ENCODE measurements around the gene GALP.
A peak's percentile ranks its signal among the peaks of the same experiment; 100 is the strongest.
"Not testable (repeated sequence)": the region's sequence is repeated elsewhere in the genome, so short reads cannot be mapped to it uniquely, and the experiment has no call there.

The GALP gene

DNA sequence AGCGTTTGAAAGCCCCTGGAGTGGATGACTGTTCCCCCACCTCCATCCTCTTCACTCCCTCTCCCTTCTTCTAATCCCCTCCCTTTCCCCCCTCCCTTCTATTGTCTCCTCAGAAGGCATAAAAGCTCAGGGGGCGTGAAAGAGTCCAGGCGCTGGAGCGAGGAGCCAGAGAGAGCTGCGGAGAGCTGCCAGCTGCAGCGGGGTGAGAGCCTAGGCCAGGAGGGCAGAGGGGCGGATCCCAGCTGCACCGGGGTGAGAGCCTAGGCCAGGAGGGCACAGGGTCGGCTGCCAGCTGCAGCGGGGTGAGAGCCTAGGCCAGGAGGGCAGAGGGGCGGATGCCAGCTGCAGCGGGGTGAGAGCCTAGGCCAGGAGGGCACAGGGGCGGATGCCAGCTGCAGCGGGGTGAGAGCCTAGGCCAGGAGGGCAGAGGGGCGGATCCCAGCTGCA, at the start of gene GALP:
Gene GALP (plus strand): TSS at position 148 of the 447 bp plus-strand sequence. CDS start 1,101 bp downstream, outside the sequence.
- DNase-seq, result not testable (repeated sequence)

DNA sequence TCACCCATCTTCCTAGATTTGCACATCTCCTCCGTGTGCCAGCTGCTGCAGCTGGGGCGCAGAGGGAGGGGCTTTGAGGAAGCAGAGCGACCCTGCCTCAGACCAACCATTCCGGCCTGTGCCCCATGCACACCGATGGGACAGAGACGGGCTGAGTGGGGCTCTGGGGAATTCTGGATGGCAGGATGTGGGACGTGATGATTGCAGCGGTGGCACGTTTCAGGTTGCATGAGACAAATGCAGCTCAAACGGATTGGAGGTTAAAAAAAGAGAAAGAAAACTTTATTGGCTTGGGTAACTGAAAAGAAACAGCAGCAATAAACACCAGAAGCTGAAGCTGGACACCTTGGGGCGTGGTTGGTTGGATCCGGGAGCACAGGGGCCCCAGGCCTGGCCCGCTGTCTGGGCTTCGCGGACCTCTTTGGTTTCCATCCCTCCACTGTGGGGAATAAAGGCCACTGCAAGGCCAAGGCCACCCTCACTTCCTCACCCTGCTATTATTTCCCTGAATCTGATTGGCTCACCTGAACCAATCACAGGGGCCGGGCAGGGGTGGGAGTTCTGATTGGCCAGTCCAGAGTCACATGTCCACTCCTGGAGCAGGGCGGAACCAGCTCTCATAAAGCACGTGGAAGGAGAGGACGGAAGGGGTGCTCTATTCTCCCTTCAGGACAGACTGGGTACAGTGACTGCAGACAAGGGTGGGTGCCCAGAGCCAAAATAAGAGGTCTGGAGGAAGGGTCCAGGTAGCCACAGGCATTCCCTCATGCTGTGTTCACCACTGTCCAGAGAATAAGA, 48.6 kb upstream of the GALP start:
- DNase-seq, result no peak

DNA sequence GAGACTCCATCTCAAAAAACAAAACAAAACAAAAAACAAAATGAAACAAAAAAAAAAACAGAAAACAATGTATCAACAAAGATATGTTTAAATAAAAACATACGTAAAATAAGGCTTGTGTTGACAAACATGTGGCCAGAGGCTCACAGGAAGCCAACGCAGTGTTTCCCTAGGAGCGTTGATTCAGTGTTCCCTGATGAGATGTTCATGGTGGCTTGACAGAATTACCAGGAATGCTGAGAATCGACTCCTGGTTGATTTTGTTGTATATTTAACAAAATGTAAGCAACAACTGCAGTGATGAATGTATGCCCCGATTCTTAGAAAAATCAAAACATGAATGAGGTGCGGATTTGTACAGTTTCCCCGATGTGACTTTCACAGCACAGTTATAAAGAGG, 45.8 kb upstream of the GALP start:
- DNase-seq, result no peak

DNA sequence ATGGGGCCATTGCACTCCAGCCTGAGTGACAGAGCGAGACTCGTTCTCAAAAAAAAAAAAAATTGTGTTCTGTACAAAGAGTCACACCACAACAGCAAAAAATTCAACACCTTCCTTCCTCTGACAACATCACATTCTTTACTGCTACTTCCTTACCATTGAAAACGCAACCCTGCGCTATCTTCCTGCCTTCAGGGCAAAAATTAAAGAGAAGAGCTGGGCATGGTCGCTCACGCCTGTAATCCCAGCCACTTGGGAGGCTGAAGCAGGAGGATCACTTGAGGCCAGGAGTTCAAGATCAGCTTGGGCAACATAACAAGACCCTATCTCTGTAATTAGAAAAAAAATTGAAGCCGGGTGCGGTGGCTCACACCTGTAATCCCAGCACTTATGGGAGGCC, 44.2 kb upstream of the GALP start:
- no peak for DNase-seq

DNA sequence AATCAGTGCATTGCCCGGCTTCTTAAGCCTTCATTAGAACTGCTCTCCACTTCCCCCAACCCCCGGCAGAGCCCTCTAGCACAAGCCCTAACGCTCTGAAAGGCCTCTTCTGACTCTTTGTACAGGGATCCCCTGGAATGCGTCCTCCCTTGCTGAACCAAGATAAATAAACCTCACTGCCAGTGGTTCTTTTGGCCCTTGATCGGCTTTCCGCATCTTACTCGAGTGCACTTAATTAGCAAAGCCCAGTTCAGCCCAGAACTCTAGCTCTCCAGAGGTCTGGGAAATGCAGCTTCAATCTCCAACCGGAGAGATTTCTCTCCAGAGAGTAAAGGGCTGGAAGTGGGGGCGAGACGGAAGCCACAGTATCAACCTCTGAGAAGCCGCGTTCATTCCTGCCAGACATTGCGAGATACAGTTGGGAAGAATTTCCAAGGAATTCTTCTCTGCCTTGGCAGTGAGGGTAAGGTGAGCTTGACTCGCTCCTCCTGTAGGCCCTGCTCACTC, 43.4 kb upstream of the GALP start:
- no peak for DNase-seq

DNA sequence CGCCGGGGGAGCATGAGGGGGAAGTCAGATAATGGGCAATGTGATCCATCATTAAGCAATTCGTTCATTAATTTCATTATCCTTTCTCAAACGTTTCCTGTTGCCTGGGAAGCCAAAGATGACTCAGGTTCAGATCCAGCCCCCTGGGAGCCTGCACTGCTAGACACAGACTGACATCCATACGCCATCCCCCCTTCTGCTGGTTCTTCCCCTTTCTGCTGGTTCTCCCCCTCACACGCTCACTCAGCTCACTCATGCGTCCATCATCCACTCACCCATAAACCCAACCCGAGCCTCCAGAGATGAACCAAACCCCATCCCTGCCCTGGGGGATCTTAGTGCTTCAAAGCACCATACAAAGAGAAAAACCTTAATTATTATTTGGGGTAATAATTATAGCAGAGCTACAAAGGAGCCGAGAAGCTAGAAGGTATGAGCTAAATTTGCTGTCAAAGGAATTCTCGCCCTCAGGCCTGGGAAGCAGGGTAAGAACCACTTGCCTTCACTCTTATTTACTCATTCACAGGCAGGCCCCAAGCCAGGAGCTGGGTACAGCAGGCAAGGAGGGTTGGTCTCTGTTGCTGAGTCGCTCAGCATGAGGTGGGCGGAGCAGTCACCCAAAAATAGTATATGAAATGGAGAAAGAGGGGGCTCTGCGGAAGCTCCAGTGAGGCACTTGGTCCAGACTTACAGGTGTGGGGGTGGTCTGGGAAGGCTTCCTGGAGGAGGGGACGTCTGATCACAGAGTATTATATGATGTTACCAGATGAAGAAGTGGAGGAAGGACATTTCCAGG, 41.8 kb upstream of the GALP start:
- DNase-seq, result no peak

DNA sequence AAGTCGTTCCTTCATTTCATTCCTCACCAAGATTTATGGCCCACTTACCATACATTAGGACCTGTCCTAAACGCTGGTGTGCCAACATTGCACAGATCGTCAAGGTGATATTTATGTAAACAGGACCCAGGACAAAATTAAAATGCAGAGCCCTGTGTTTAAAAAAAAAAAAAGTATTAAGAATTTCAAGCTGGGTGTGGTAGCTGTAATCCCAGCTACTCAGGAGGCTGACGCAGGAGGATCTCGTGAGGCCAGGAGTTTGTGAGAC, 41.2 kb upstream of the GALP start:
- DNase-seq, result no peak

DNA sequence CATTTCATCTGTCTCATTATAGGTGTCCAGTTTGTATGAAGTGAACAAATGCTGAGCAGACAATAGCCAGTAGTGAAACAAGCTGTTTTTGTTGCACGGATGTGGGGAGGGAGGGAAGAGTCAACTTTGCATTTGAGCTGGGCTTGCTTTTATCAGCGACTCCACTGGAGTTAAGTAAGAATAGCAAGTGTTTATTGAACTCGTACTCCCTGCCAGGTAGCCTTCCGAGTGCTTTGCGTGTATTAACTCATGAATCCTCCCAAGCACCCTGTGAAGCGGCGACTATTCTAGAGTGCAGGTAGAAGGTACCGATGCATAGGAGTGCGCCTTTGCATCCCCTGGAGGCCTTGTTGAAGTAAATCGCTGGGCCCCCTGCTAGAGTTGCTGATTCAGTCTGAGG, 39.4 kb upstream of the GALP start:
- no peak for DNase-seq

DNA sequence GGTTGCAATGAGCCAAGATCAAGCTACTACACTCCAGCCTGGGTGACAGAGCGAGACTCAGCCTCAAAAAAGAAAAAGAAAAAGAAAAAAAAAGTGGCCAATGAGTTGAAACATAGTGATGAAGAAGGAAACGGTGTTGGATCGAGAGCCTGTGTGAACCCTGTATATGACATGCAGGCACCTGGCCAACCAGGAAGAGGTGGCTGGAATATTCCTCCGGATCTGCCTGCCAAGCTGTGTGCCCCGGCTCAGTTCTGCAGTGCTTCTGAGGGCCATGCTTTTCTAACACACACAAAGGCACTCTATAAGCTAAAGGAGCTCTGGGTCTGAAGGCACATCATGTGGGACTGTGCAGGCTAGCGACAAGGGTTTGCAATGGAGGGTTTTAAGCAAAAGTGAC, 38.4 kb upstream of the GALP start:
- no peak for DNase-seq

DNA sequence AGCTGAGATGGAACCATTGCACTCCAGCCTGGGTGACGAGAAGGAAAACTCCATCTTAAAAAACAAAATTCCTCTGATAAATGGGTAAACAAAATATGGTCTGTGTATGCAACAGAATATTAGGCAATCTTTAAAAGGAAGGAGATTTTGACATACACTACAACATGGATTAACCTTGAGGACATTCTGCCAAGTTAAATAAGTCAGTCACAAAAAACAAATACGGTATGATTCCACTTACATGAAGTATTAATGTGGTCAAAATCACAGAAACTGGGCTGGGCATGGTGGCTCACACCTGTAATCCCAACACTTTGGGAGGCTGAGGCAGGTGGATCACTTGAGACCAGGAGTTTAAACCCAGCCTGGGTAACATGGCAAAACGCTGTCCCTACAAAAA, 37.7 kb upstream of the GALP start:
- DNase-seq, result no peak

DNA sequence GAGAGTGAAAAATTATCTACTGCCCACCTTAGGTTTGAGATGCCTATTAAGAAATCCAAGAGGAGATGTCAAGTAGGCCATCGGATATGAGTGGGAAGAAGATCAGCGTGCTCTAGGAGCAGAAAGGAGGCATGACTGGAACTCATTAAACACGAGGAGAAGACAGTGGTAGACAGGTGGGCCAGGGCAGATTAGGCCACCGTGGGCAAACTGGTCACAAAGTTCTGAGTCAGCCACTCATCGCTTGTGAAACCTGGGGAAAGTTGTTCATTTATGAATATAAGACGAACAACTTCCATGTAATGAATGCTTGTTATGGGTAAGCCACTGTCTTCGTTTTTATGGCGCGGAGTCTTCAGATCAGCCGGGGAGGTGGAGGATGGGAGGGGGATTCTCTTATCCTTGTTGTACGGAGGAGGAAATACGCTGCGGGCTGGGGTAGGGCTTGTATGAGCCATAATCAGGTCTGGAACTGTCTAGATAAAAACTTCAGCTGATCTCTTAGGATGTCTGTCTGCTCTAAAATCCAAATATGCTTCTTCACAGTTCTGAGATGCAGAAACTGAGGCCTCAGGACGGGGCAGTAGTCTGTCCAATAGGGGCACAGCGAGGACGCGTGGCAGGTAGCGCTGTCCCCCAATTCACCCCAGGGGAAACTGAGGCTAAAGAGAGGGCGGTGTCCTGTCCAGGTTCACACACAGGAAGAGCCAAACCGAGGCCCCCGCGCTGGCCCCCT, 35.8 kb upstream of the GALP start:
- no peak for DNase-seq

DNA sequence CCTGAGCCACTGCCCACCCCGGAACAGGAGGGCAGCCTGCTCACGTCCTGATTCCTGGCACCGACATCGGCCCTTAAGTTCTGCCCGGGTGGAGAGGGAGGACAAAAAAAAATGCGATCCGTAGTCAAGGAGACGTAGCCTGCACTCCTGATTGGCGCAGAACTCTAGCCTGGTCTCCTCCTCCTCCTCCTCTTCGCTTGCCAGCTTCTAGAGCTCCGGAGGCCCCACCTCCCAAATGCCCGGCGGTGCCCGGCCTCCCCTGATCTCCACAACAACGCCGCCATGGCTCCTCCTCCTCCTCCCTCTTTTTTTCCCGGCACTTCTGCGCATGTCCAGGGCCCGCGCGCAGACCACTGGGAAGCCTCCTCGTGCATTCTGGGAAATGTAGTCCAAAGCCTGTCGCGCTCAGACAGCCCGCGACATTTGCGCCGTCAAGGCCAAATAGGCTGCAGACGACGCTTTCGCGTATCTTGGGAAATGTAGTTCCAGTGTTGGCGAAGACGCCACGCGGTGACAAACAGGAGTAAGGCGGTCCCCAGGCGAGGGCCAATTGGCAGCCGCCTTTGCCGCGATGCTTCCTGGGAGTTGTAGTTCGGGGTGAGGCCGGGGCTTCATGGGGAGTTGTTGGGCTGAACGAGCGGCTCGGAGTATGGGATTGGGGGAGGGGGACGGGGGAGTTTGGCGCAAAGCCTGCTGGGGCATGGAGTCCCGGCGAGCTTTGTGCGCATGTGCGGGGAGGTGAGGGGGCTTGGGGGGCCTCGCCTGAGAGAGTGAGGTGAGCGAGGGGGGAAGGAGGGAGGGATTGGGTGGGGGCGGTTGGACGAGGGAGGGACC, 35.0 kb upstream of the GALP start, which contains the start of gene ZNF444:
Gene ZNF444 (plus strand): TSS at position 705 of the 834 bp plus-strand sequence. CDS start 5,625 bp downstream, outside the sequence.
- DNase-seq, result peak; percentile 100

DNA sequence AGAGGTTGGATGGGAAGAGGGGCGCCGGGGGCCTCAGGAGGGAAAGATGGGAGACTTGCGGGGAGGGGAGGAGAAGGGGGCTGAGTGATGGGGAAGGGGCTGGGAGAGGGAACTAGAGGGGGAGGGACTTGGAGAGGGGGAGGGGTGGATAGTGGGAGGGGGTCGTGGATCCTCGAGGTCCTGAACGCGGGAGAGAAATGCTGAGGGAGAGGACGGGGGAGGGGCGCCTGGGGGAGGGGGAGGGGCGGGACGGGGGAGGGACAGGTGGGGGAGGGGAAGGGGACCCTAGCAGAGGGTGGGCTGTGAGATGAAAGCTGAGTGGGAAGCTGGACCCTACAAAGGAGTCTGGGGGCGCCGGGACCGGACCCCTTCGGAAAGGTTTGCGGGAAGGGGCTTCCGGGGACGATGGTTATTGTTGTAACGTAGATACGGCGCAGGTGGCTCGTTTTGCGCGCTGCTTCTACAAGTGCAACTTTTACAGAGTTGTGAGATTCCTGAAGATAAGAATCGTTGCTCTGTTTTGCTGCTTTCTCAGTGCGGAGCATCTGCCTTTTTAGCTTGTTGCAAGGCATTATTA, 34.3 kb upstream of the GALP start:
- DNase-seq, result peak; percentile 21

DNA sequence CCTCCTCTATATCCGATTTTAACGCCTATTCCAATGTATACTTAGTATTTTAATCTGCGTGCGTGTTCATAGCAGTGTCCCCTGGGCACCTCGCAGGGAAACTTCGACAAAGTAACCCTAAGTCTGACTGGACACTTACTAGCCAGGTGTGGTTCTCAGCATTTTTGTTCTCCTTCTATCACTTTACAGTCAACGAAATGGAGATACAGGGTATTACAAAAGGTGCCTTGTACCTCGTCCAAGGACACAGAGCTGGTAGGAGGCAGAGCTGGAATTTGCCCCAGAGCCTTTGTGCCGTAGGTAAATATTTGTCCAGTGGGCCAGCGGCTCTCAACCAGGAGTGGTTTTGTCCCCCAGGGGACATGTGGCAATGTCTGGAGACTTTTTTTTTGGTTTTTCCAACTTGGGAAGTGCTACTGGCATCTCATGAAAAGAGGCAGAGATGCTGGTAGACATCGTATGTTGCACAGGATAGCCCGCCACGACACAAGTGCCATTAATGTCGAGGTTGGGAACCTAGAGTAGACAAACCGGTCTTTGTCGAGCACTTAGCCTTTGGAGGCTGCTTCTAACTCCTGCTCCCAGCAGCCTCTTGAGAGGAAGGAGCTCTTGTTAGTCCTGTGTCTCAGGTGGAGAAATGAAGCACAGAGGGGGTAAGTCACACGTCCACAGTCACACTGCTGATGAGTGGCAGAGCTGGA, 33.6 kb upstream of the GALP start:
- no peak for DNase-seq

DNA sequence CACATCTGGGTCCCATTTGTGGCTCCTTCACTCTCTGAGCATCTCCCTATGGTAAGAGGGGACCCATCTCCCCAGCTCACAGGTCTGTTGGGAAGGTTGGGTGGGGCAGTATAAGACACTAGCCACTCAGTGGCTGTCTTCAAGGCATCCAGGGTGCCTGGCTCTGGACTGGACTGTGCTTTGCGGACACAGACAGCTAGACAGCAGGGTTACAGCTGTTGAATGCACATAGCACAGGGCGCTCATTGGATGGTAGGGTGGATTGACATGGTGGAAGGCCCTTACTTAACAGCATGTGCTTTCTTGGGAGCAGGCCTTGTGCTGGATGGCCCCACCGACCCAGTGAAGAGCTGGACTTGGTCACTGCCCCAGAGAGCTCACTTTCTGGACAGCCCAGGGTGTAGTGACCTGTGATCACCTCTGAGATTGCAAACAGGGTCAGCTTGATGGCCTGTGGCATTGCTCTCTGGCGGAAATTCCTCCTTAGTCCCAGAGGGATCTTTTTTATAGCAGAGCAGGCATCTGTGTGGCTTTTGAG, 32.8 kb upstream of the GALP start:
- no peak for DNase-seq

DNA sequence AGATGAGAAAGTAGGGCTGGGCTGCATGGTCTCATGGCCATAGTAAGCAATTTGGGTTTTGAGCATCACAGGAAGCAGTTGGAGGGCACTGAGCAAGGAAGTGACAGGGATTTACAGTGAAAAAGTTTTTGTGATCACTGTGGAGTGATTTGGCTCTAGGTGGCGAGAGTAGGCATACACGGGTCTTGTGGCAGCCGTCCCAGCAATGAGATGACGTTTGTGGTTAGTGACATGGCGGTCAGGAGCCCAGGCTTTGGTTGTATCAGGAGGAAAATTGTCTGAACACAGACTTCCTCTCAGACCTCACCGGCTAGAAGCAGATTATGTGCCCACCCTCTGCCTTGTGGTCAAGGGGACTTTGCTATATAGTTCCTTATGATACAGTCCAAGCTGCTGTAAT, 31.4 kb upstream of the GALP start:
- no peak for DNase-seq

DNA sequence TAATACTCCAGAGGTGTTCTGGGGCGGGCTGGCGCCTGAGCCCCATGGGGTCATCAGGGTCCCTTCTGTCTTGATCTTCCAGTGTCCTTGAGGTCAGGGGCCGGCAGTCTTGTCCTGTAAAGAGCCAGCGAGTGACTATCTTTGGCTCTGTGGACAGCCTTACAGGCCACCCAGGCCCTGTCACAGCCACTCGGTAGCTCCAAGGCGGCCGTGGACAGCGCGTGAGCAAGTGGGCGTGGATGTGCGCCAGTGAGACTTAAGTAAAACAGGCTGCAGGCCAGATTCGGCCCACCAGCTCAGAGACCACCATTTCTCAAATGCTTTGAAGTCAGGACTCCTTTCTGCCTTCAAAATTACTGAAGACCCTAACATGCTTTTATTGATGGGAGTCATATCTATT, 31.0 kb upstream of the GALP start:
- no peak for DNase-seq

DNA sequence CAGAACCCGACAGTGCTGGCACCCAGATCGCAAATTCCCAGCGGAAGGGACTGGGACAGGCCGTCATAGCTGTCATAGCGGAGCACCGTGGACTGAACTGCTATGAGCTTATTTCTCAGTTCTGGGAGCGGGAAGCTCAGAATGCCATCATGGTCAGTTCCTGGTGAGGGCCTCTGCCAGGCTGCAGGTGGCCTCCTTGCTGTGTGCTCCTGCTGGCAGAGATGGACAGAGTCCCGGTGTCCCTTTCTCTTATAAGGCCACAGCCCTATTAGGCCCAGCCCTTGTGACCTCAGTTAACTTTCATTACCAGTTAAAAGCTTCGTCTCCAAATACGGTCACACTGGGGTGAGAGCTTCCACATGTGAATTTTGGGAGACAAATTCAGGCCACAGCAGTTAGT, 30.1 kb upstream of the GALP start:
- DNase-seq, result no peak

DNA sequence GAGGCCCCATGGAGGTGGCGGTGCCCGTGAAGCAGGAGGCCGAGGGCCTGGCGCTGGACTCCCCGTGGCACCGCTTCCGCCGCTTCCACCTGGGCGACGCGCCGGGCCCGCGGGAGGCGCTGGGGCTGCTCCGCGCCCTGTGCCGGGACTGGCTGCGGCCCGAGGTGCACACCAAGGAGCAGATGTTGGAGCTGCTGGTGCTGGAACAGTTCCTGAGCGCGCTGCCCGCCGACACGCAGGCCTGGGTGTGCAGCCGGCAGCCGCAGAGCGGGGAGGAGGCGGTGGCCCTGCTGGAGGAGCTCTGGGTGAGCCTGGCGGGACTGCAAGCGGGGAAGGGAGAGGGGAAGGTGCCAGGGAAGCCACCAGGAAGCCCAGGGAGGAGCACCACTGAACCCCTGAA, 28.9 kb upstream of the GALP start:
- no peak for DNase-seq

DNA sequence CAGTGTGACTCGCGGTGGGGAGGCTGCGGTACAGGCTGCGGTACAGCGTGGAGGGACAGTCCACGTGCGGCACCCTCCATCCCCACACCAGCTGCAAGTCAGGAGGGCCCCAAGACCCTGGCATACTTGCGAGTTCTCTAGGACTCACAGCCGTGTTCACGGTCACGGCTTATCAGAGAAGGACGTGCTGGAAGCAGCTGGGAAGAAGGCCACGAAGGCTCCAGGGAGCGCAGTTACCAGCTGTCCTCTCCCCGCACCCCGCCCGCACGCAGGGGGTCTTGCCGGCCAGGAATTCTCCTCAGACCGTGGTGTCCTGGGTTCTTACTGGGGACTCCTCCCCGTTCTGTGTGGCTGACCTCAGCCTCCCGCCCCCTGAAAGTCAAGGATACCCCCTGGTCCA, 28.5 kb upstream of the GALP start:
- DNase-seq, result no peak

DNA sequence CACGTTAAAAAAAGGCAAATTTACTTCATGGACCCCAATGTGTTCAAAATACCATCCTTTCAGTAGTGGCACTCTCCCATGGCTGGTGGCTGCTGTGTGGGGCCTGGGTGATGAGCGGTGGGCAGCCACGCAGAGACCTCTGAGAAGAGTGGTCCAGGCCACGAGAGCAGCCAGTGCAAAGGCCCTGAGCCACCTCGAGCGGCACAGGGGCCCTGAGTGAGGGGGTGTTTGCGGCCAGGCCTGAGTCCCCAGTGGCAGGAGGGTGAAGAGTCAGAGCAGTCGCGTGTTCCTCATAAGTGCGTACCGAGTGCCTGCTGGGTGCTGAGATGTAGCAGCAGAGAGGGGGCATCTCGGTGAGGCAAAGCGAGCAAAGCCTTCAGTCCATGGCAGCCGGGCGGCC, 27.7 kb upstream of the GALP start:
- DNase-seq, result no peak

Measured in activated naive CD4-positive, alpha-beta T cell treated with Interleukin-2 at 50 U/mL for 16 hours (primary cell).